CD4-positive, alpha-beta T cell (primary cell): ENCODE results near the gene PDLIM7. TPM values are rescaled to one million over a fixed set of nuclear protein-coding genes. Genes with fewer than 3 reads are reported as not detected.

Source experiments
- ATAC-seq: fragments of 200-7000 bp; cut with Tn5 transposase; one replicate; pipeline ENCODE4 v1.10.0; 2022; ENCODE audit warnings: mild to moderate bottlenecking; ENCODE audit not compliant: poor library complexity
- CTCF ChIA-PET: fragments of 350-600 bp; sonication (Branson Sonifier 250); formaldehyde crosslinking; loops from one replicate; lab custom pipeline; 2021; ENCODE audit warnings: antibody characterized with exemption, inconsistent platforms; lab: Charles Lee
- POLR2A ChIA-PET: fragments of 350-600 bp; sonication (Branson Sonifier 250); formaldehyde crosslinking; loops from one replicate; lab custom pipeline; 2021; ENCODE audit warnings: antibody characterized with exemption, inconsistent platforms; lab: Charles Lee
- DNase-seq, 14 experiments: peaks; one replicate each; pipeline ENCODE4 v3.0.0-alpha.2; 2013 to 2020; ENCODE audit warnings: mixed read lengths in 2 of 14
- H3K27ac ChIP-seq, 2 donors: one replicate each; pipeline versions ENCODE4 v1.5.1 to v1.7.0; 2013; ENCODE audit warnings: low read length in 2 of 2, low read depth in 1 of 2, mild to moderate bottlenecking in 1 of 2
- H3K27me3 ChIP-seq, 2 experiments: 1 replicate in 1 of 2; 2 replicates in 1 of 2; pipeline versions ENCODE4 v1.6.1 to v1.7.0; 2013; ENCODE audit warnings: low read length in 2 of 2, control low read depth in 1 of 2, mild to moderate bottlenecking in 1 of 2, moderate library complexity in 1 of 2; ENCODE audit not compliant: insufficient read depth in 2 of 2, control insufficient read depth in 1 of 2
- H3K36me3 ChIP-seq: one replicate; pipeline ENCODE4 v1.6.1; 2013; ENCODE audit warnings: low read length, control low read depth; ENCODE audit not compliant: insufficient read depth
- H3K4me1 ChIP-seq: one replicate; pipeline ENCODE4 v1.6.1; 2013; ENCODE audit warnings: low read length, control low read depth; ENCODE audit not compliant: insufficient read depth
- H3K4me3 ChIP-seq: one replicate; pipeline ENCODE4 v1.5.1; 2013; ENCODE audit warnings: mild to moderate bottlenecking, low read length, moderate library complexity
- H3K9me3 ChIP-seq, 2 experiments: 1 replicate in 1 of 2; 2 replicates in 1 of 2; pipeline versions ENCODE4 v1.6.1 to v1.7.0; 2013; ENCODE audit warnings: low read length in 2 of 2, mild to moderate bottlenecking in 2 of 2, control low read depth in 1 of 2, moderate library complexity in 1 of 2; ENCODE audit not compliant: control insufficient read depth in 1 of 2, insufficient read depth in 1 of 2
- H3K27ac Mint-ChIP-seq: one replicate; pipeline ENCODE4 v1.8.0; 2020; ENCODE audit warnings: mixed read lengths
- H3K27me3 Mint-ChIP-seq: one replicate; pipeline ENCODE4 v1.8.0; 2021; ENCODE audit warnings: mixed read lengths
- H3K36me3 Mint-ChIP-seq: one replicate; pipeline ENCODE4 v1.8.0; 2021; ENCODE audit warnings: low read depth, mixed read lengths
- H3K4me1 Mint-ChIP-seq: one replicate; pipeline ENCODE4 v1.8.0; 2021; ENCODE audit warnings: low read depth, mixed read lengths
- H3K4me3 Mint-ChIP-seq: one replicate; pipeline ENCODE4 v1.8.0; 2020; ENCODE audit warnings: mild to moderate bottlenecking, mixed read lengths
- H3K9me3 Mint-ChIP-seq: one replicate; pipeline ENCODE4 v1.8.0; 2020; ENCODE audit warnings: mixed read lengths
- CTCF ChIP-seq: fragments of 200-600 bp; IDR thresholded peaks from one replicate; pipeline ENCODE4 v1.8.0; 2022; ENCODE audit warnings: antibody characterized with exemption, mild to moderate bottlenecking
- intact Hi-C, 2 experiments: fragments of 100-400 bp; cut with DNase I in 1 of 2; cut with micrococcal nuclease in 1 of 2; formaldehyde crosslinking; loops; one replicate each; pipeline versions ENCODE4 v1.15.1 to v1.9.0; 2023 to 2025; cut with DNase I, micrococcal nuclease
- total RNA-seq, 174 experiments: library from RNA in 2 of 174; stranded (reverse) in 2 of 174; gene quantifications; one replicate each; pipeline ENCODE4 v1.2.3 and lab custom pipeline; 2021 to 2026

The PDLIM7 gene
- total RNA-seq, 2 experiments from 2014 or later = 5.2 to 6.0 TPM

GRCh38 chr5:177452688-177453638, 44.4 kb downstream of the PDLIM7 start:
- POLR2A ChIA-PET = interaction anchor here (0.6 to 14.1 kb wide), 7 partner anchors 9 to 697 kb away, joined by 3 to 435 read pairs (median 75); partner anchors contain the start of genes F12, GRK6, PFN3 and PRR7

GRCh38 chr5:177450667-177451424, 46.6 kb downstream of the PDLIM7 start:
- DNase-seq = no peak
- Mint-ChIP-seq H3K27ac (peak overlapping the region; percentile 71), H3K9me3 (no peaks in the 10 kb centered on the region), H3K4me1 (peaks cover 50% of the 10 kb centered on the region), H3K4me3 (peak overlapping the region; percentile 51), H3K27me3 (no peaks in the 10 kb centered on the region), H3K36me3 (peaks cover 5% of the 10 kb centered on the region)
- ChIA-PET CTCF (interaction anchor here (16.6 kb wide), 1 partner anchor 46 kb away, joined by 352 read pairs; the partner anchor contains the start of genes F12 and PFN3), POLR2A (interaction anchor here (1.0 to 15.3 kb wide), 6 partner anchors 11 to 60 kb away, joined by 3 to 661 read pairs (median 110); partner anchors contain the start of genes F12, GRK6, PDLIM7 and PFN3)
- H3K36me3 ChIP-seq = no peaks in the 10 kb centered on the region
- H3K4me3 ChIP-seq = no peak overlapping the region
- no peak for TF ChIP-seq CTCF
- no peak overlapping the region for H3K27ac ChIP-seq
- intact Hi-C loops = no loop called here
- H3K27me3 ChIP-seq = no peaks in the 10 kb centered on the region
- H3K9me3 ChIP-seq = no peaks in the 10 kb centered on the region
- peaks cover 59% of the 10 kb centered on the region for H3K4me1 ChIP-seq
- ATAC-seq = no peak

More at GRCh38 chr5:177452688-177453638, 44.4 kb downstream of the PDLIM7 start:
- intact Hi-C loops = no loop called here
- peak in 1 of 14 experiments; percentile 33 for DNase-seq
- Histone ChIP-seq H3K9me3 (no peaks in the 10 kb centered on the region), H3K27me3 (no peaks in the 10 kb centered on the region), H3K36me3 (no peaks in the 10 kb centered on the region), H3K4me3 (no peak overlapping the region), H3K4me1 (peaks cover 61% of the 10 kb centered on the region), H3K27ac (no peak overlapping the region)
- Mint-ChIP-seq H3K27ac (peak overlapping the region; percentile 90), H3K27me3 (no peaks in the 10 kb centered on the region), H3K9me3 (no peaks in the 10 kb centered on the region), H3K4me3 (peak overlapping the region; percentile 89), H3K4me1 (peaks cover 53% of the 10 kb centered on the region), H3K36me3 (peaks cover 8% of the 10 kb centered on the region)
- CTCF ChIA-PET = interaction anchor here (2.8 to 16.6 kb wide), 4 partner anchors 9 to 61 kb away, joined by 61 to 352 read pairs (median 98); partner anchors contain the start of genes F12, GRK6, PFN3 and PRR7
- ATAC-seq = no peak
- TF ChIP-seq CTCF = no peak
